ENCODE data around the gene LSM6. TPM values are rescaled to one million over a fixed set of nuclear protein-coding genes. Genes with fewer than 3 reads are reported as not detected.

Gene LSM6
- total RNA-seq, 4 donors from 2014 or later, result 25.8 to 35.0 (median 29.1) TPM

DNA sequence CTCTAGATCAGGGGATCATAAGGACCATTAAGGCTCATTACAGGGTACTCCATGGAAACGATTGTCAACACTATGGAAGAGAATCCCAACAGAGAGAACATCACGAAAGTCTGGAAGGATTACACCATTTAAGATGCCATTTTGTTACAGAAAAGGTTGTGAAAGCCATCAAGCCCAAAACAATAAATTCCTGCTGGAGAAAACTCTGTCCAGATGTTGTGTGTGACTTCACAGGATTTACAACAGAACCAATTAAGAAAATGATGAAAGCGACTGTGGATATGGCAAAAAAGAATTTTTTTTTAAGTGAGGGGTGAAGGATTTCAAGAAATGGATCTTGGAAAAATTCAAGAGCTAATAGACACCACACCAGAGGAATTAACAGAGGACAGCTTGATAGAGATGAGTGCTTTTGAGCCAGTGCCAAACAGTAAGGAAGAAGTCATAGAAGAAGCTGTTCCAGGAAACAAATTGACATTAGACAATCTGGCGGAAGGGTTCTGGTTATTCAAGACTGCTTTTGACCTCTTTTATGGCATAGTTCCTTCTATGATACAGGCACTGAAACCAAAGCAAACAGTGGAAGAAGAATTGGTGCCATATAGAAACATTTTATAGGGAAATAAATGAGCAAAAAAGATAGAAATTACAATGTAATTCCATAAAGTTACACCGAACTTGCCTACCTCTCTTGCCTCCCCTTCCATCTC, 17.3 kb upstream of the LSM6 start:
- Histone ChIP-seq H3K4me1 (no peaks in the 10 kb centered on the region), H3K9me3 (peaks cover 0 to 31% (median 3%) of the 10 kb centered on the region in 4 donors), H3K36me3 (no peaks in the 10 kb centered on the region), H3K27ac (no peak overlapping the region), H3K4me3 (no peak overlapping the region), H3K27me3 (no peaks in the 10 kb centered on the region)
- 69 to 79% methylated on average over 5 of the region's 5 CpGs for WGBS, 2 donors
- DNase-seq (ENCODE audit: low spot score in 2 of 2), result no peak
- TF ChIP-seq, protein P1, sequence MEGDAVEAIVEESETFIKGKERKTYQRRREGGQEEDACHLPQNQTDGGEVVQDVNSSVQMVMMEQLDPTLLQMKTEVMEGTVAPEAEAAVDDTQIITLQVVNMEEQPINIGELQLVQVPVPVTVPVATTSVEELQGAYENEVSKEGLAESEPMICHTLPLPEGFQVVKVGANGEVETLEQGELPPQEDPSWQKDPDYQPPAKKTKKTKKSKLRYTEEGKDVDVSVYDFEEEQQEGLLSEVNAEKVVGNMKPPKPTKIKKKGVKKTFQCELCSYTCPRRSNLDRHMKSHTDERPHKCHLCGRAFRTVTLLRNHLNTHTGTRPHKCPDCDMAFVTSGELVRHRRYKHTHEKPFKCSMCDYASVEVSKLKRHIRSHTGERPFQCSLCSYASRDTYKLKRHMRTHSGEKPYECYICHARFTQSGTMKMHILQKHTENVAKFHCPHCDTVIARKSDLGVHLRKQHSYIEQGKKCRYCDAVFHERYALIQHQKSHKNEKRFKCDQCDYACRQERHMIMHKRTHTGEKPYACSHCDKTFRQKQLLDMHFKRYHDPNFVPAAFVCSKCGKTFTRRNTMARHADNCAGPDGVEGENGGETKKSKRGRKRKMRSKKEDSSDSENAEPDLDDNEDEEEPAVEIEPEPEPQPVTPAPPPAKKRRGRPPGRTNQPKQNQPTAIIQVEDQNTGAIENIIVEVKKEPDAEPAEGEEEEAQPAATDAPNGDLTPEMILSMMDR (IDR thresholded peaks at IDR 0.05), result no peak
- no peak for TF ChIP-seq EP300 (IDR thresholded peaks at IDR 0.05)
- no peak for TF ChIP-seq POLR2A (IDR thresholded peaks at IDR 0.05)

DNA sequence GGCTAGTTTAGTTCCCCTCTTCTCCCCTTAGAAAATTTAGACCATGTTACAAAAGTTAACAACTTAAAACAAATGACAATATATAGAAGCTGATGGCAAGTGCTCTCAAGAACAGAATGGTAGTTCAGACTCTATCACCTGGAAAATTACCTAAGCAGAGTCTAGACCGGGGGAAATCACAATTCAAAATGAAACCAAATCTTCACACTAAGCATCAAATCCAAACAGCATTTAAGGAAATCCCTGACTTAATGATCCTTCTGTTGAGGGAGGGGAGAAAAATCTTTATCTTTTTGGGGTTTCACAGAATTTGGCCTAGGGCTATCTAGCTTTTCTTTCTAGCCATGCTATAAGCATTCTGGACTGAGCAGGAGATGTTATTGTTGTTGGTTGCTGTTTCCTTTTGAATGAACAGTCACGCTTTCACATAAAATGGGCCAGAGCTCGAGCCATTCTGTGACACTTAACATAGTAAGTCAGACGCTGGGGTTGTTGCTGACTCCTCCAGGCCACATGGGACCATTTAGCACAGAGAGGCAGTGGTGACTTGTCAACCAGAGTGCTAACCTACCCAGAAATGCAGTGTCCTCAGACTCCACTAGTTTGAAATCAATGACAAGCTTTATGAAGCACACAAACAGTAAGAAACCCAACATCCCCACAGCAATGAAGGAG, 16.0 kb upstream of the LSM6 start:
- TF ChIP-seq, protein P1 (IDR thresholded peaks at IDR 0.05), result no peak
- TF ChIP-seq POLR2A (IDR thresholded peaks at IDR 0.05) (no peak), EP300 (IDR thresholded peaks at IDR 0.05) (no peak)
- H3K9me3 ChIP-seq, result peaks cover 0 to 31% (median 3%) of the 10 kb centered on the region in 4 donors
- H3K27ac ChIP-seq, result no peak overlapping the region

DNA sequence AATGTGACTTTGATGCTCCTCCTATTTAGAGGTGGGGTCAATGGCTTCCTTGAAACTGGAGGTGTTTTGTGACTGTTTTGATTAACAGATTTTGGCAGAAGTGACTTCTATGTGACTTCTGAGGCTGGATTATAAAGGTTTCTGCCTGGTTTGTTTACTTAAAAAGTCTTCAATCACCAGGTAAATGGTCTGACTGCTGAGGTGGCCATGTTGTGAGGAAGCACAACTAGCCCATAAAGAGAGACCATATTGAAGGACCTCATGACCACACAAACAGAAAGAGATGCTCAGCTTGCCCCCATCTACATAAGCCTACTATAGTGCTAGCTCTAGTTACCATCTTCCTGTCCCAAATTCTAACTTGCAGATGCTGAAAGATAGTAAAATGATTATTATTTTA, 14.3 kb upstream of the LSM6 start:
- Histone ChIP-seq H3K4me3 (no peak overlapping the region), H3K27me3 (no peaks in the 10 kb centered on the region), H3K4me1 (no peaks in the 10 kb centered on the region), H3K36me3 (no peaks in the 10 kb centered on the region), H3K27ac (no peak overlapping the region), H3K9me3 (peaks cover 0 to 30% (median 3%) of the 10 kb centered on the region in 4 donors)
- TF ChIP-seq EP300 (IDR thresholded peaks at IDR 0.05), result no peak
- no peak for DNase-seq (ENCODE audit: low spot score in 2 of 2)

More for the DNA sequence above, 16.0 kb upstream of the LSM6 start:
- no peaks in the 10 kb centered on the region for H3K27me3 ChIP-seq
- 38 to 62% methylated on average over 3 to 4 of the region's 4 CpGs for WGBS, 2 donors
- no peaks in the 10 kb centered on the region for H3K36me3 ChIP-seq
- no peak overlapping the region for H3K4me3 ChIP-seq
- no peak for DNase-seq (ENCODE audit: low spot score in 2 of 2)
- H3K4me1 ChIP-seq, result no peaks in the 10 kb centered on the region

DNA sequence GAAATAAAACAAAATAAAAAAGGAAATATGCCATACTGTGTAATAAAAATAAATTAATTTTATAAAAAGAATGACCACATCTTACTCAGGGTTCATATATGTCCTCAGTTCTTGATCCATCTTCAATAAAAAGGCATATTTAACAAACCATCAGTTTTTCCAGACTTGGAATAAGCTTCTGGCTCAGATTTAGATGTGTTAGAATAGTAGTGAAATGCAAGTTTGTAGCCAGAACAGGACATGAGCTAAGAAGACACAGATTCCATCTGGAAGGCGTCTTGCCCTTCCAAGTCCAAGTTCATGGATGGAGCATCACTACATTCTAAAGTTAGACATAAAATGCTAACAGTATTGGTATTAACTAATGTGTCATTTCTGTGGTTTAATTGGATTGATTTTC, 10.3 kb upstream of the LSM6 start:
- no peak for DNase-seq (ENCODE audit: low spot score in 2 of 2)
- Histone ChIP-seq H3K4me1 (no peaks in the 10 kb centered on the region), H3K27ac (no peak overlapping the region), H3K9me3 (peaks cover 0 to 18% (median 3%) of the 10 kb centered on the region in 4 donors), H3K4me3 (no peak overlapping the region), H3K27me3 (no peaks in the 10 kb centered on the region), H3K36me3 (no peaks in the 10 kb centered on the region)
- WGBS, 2 donors, result 63 to 77% methylated on average over 1 of the region's 1 CpG
- TF ChIP-seq POLR2A (IDR thresholded peaks at IDR 0.05) (no peak), EP300 (IDR thresholded peaks at IDR 0.05) (no peak)
- TF ChIP-seq, protein P1 (IDR thresholded peaks at IDR 0.05), result no peak

DNA sequence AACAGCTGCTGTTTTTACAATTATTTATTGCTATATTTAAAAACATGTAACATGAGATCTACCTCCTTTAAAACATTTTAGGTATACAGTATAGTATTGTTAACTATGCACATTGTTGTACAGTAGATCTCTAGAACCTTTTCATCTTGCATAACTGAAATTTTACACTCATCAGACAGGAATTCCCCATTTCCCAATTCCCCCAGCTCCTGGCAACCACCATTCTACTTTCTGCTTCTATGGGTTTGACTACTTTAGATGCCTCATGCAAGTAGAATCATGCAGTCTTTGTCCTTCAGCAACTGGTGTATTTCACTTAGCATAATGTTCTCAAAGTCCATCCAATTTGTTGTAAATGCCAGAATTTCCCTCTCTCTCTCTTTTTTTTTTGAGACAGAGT, 9.7 kb upstream of the LSM6 start:
- no peak overlapping the region for H3K27ac ChIP-seq
- peaks cover 0 to 16% (median 3%) of the 10 kb centered on the region in 4 donors for H3K9me3 ChIP-seq
- TF ChIP-seq EP300 (IDR thresholded peaks at IDR 0.05), result no peak
- TF ChIP-seq, protein P1 (IDR thresholded peaks at IDR 0.05), result no peak
- TF ChIP-seq POLR2A (IDR thresholded peaks at IDR 0.05), result no peak
- H3K27me3 ChIP-seq, result no peaks in the 10 kb centered on the region
- H3K4me3 ChIP-seq, result no peak overlapping the region
- H3K4me1 ChIP-seq, result no peaks in the 10 kb centered on the region
- H3K36me3 ChIP-seq, result no peaks in the 10 kb centered on the region
- no peak for DNase-seq (ENCODE audit: low spot score in 2 of 2)
